MM.1S (cell line): Measurements from ENCODE around the gene GAL.

Experiments
- DNase-seq: peaks from one replicate; pipeline ENCODE4 v3.0.0-alpha.2; 2015
- H2AFZ ChIP-seq: fragments of 300-600 bp; sonication (generic); 2 replicates; pipeline ENCODE4 v1.6.0; 2016; ENCODE audit warnings: antibody characterized with exemption, low read length
- H3F3A ChIP-seq: fragments of 300-600 bp; sonication (generic); 2 replicates; pipeline ENCODE4 v1.6.1; 2016; ENCODE audit warnings: mild to moderate bottlenecking, antibody characterized with exemption, low read length, moderate library complexity, mixed read lengths; ENCODE audit not compliant: insufficient read depth
- H3K27ac ChIP-seq: fragments of 300-600 bp; sonication (generic); 2 replicates; pipeline ENCODE4 v1.5.1; 2016; ENCODE audit warnings: mild to moderate bottlenecking, low read length
- H3K27me3 ChIP-seq: fragments of 300-600 bp; sonication (generic); replicated peaks from 2 replicates; pipeline ENCODE4 v1.6.0; 2016; ENCODE audit warnings: low read length; ENCODE audit not compliant: insufficient read depth
- H3K36me3 ChIP-seq: fragments of 300-600 bp; sonication (generic); replicated peaks from 2 replicates; pipeline ENCODE4 v1.6.1; 2016; ENCODE audit warnings: mild to moderate bottlenecking, low read length, mixed read lengths; ENCODE audit not compliant: insufficient read depth
- H3K4me1 ChIP-seq: fragments of 300-600 bp; sonication (generic); 2 replicates; pipeline ENCODE4 v1.6.1; 2016; ENCODE audit warnings: low read length, mixed read lengths
- H3K4me2 ChIP-seq: fragments of 300-600 bp; sonication (generic); 2 replicates; pipeline ENCODE4 v1.6.0; 2016; ENCODE audit warnings: low read depth, low read length
- H3K4me3 ChIP-seq: fragments of 300-600 bp; sonication (generic); 2 replicates; pipeline ENCODE4 v1.5.1; 2016; ENCODE audit warnings: low read length, mixed read lengths
- H3K79me2 ChIP-seq: fragments of 300-600 bp; sonication (generic); 2 replicates; pipeline ENCODE4 v1.6.1; 2016; ENCODE audit warnings: mixed run types, low read length, mixed read lengths
- H3K9ac ChIP-seq: fragments of 300-600 bp; sonication (generic); 2 replicates; pipeline ENCODE4 v1.6.1; 2016; ENCODE audit warnings: low read length, mixed read lengths
- H3K9me2 ChIP-seq: fragments of 300-600 bp; sonication (generic); replicated peaks from 2 replicates; pipeline ENCODE4 v1.6.1; 2016; ENCODE audit warnings: mild to moderate bottlenecking, low read length, mixed read lengths; ENCODE audit not compliant: insufficient read depth
- H3K9me3 ChIP-seq: fragments of 300-600 bp; sonication (generic); replicated peaks from 2 replicates; pipeline ENCODE4 v1.6.1; 2016; ENCODE audit warnings: mild to moderate bottlenecking, low read length, mixed read lengths; ENCODE audit not compliant: insufficient read depth
- H4K20me1 ChIP-seq: fragments of 300-600 bp; sonication (generic); 2 replicates; pipeline ENCODE4 v1.6.1; 2016; ENCODE audit warnings: mild to moderate bottlenecking, low read length, moderate library complexity, mixed read lengths; ENCODE audit not compliant: insufficient read depth
- EZH2 ChIP-seq: fragments of 300-600 bp; sonication (generic); optimal IDR thresholded peaks from 2 replicates; pipeline ENCODE3; 2017; ENCODE audit warnings: low read depth, mild to moderate bottlenecking, antibody characterized with exemption, low read length, mixed read lengths
- EZH2phosphoT487 ChIP-seq: fragments of 300-600 bp; sonication (generic); IDR thresholded peaks from 2 replicates; pipeline ENCODE4 v1.6.1; 2018; ENCODE audit warnings: antibody characterized with exemption, low read length
- TF ChIP-seq, protein P1 (sequence below): fragments of 300-600 bp; sonication (generic); IDR thresholded peaks from 2 replicates; pipeline ENCODE4 v1.5.1; 2016; ENCODE audit warnings: antibody characterized with exemption, low read length, mixed read lengths

Gene GAL

DNA sequence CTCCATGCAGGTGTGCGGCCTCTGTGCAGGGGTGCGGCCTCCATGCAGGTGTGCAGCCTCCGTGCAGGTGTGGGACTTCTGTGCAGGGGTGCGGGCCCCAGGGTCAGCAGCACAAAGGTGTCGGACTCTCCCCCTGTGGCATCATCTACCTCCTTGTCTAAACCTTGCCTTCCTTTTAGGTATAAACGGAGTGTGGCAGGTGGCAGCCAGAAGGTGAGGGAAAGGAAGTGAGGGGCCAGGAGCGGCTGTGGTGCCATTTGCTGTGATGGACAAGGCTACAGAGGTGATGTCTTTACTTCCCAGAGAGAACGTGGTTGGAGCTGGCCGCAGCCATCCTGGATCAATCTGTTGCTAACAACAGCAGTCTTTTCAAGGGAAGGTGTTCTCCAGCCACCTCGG is 9.1 kb downstream of the GAL start:
- Histone ChIP-seq H3K79me2 (no peaks in the 10 kb centered on the region), H3K4me3 (no peak overlapping the region), H3K4me1 (no peaks in the 10 kb centered on the region), H3K27me3 (peaks cover 31% of the 10 kb centered on the region), H3K9me3 (no peaks in the 10 kb centered on the region), H3K9ac (no peak overlapping the region), H3K27ac (no peak overlapping the region), H3K9me2 (no peaks in the 10 kb centered on the region), H3F3A (no peaks in the 10 kb centered on the region), H2AFZ (no peak overlapping the region), H3K4me2 (no peak overlapping the region), H3K36me3 (no peaks in the 10 kb centered on the region), H4K20me1 (no peaks in the 10 kb centered on the region)
- TF ChIP-seq, protein P1, sequence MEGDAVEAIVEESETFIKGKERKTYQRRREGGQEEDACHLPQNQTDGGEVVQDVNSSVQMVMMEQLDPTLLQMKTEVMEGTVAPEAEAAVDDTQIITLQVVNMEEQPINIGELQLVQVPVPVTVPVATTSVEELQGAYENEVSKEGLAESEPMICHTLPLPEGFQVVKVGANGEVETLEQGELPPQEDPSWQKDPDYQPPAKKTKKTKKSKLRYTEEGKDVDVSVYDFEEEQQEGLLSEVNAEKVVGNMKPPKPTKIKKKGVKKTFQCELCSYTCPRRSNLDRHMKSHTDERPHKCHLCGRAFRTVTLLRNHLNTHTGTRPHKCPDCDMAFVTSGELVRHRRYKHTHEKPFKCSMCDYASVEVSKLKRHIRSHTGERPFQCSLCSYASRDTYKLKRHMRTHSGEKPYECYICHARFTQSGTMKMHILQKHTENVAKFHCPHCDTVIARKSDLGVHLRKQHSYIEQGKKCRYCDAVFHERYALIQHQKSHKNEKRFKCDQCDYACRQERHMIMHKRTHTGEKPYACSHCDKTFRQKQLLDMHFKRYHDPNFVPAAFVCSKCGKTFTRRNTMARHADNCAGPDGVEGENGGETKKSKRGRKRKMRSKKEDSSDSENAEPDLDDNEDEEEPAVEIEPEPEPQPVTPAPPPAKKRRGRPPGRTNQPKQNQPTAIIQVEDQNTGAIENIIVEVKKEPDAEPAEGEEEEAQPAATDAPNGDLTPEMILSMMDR: no peak
- no peak for TF ChIP-seq EZH2phosphoT487
- TF ChIP-seq EZH2: no peak
- DNase-seq: no peak

DNA sequence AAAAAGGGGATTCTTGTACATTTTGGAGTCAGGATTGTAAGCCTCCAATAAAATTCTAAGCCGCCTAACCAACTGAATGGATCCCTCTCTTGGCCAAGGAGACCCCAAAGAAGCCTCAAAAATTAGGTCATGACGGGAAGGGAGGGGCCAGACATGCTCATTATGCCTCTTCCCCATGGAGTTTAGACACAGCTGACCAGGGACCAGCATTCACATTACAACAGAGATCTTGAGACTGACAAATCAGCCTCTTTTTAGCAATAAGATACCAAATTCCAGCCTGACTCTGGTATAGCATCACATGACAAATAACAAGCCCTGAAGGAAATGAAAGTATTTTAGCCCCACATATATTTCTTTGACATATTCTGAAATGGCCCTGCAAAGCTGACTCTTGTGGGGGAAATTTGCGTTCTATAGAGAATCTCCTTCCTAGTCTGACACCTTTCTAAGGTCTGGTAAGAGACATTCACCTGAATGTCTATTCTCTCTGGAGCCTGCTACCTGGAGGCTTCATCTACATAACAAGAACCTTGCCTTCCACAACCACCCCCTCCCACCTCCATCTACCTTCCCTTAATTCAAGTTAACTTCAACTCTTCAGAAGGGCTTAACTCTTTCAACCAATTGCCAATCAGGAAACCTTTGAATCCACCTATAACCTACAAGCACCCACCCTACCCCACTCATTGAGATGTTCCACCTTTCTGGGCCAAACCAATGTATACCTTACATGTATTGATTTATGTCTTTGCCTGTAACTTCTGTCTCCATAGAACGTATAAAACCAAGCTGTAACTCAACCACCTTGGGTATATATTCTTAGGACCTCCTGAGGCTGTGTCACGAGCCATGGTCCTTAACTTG is 10.3 kb downstream of the GAL start:
- H2AFZ ChIP-seq: no peak overlapping the region
- H3K27ac ChIP-seq: no peak overlapping the region
- H3F3A ChIP-seq: no peaks in the 10 kb centered on the region
- H3K79me2 ChIP-seq: no peaks in the 10 kb centered on the region
- H3K4me2 ChIP-seq: no peak overlapping the region
- H3K4me1 ChIP-seq: no peaks in the 10 kb centered on the region
- H3K9ac ChIP-seq: no peak overlapping the region
- TF ChIP-seq EZH2 (no peak), EZH2phosphoT487 (no peak)
- TF ChIP-seq, protein P1: no peak
- H4K20me1 ChIP-seq: no peaks in the 10 kb centered on the region
- peaks cover 19% of the 10 kb centered on the region for H3K27me3 ChIP-seq
- H3K9me2 ChIP-seq: no peaks in the 10 kb centered on the region
- no peak for DNase-seq
- no peaks in the 10 kb centered on the region for H3K36me3 ChIP-seq
- H3K9me3 ChIP-seq: no peaks in the 10 kb centered on the region
- no peak overlapping the region for H3K4me3 ChIP-seq

DNA sequence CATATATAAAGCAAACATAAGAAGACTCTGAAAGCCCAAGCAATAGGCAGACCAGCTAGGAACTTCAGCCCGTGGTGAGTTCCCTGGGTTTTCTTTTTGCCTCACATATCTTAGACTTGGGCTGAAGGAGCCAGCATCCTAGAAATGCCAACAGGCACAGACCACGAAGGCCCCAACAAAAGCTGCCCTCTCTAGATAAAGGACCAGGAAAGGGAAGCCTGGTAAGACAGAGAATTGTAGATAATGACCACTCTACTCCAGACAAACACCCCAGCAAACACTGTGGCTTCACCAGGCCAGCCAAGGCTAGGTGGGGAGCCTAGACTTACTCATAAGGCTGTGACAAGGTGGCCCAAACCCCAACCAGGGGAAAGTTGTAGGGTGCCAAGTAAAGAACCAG is 11.2 kb downstream of the GAL start:
- no peaks in the 10 kb centered on the region for H3K9me3 ChIP-seq
- no peak overlapping the region for H3K4me3 ChIP-seq
- H3K4me2 ChIP-seq: no peak overlapping the region
- TF ChIP-seq EZH2phosphoT487 (no peak), EZH2 (no peak)
- TF ChIP-seq, protein P1: no peak
- no peak overlapping the region for H3K9ac ChIP-seq
- no peaks in the 10 kb centered on the region for H4K20me1 ChIP-seq
- H3K27ac ChIP-seq: no peak overlapping the region
- no peak for DNase-seq
- H3K36me3 ChIP-seq: no peaks in the 10 kb centered on the region
- no peaks in the 10 kb centered on the region for H3K79me2 ChIP-seq
- no peak overlapping the region for H2AFZ ChIP-seq
- H3K4me1 ChIP-seq: no peaks in the 10 kb centered on the region
- peaks cover 10% of the 10 kb centered on the region for H3K27me3 ChIP-seq
- H3K9me2 ChIP-seq: no peaks in the 10 kb centered on the region
- H3F3A ChIP-seq: no peaks in the 10 kb centered on the region
